GM15510 (cell line): ENCODE data around the gene BICD1.

Experiments
- POLR2A ChIP-seq: IDR thresholded peaks from 3 replicates; pipeline ENCODE4 v1.6.1; 2011; ENCODE audit warnings: borderline replicate concordance; ENCODE audit not compliant: insufficient read length; ENCODE audit errors: extremely low read depth

BICD1 gene

GRCh38 chr12:32223941-32224340 lies 117.3 kb downstream of the BICD1 start:
- no peak for TF ChIP-seq POLR2A

DNA sequence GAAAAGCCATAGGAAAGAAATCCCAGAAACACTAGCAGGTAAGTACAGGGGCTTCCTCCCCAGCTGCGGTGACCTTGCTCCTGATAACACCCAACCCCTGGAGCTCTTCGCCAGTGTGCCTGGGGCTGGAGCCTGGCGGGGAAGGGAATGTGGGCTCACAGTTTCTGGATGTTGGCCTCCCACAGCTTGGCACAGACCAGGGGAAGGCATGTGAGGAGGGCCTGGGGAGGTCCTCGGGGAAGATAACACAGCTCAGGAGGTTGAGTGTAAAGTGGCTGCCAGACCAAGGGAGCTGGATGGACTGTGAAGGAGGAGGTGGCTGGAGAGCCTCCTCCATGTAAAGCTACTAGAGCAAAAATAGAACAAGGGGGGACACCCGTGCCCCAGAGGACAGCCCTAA lies 120.1 kb downstream of the BICD1 start:
- TF ChIP-seq POLR2A = no peak

DNA sequence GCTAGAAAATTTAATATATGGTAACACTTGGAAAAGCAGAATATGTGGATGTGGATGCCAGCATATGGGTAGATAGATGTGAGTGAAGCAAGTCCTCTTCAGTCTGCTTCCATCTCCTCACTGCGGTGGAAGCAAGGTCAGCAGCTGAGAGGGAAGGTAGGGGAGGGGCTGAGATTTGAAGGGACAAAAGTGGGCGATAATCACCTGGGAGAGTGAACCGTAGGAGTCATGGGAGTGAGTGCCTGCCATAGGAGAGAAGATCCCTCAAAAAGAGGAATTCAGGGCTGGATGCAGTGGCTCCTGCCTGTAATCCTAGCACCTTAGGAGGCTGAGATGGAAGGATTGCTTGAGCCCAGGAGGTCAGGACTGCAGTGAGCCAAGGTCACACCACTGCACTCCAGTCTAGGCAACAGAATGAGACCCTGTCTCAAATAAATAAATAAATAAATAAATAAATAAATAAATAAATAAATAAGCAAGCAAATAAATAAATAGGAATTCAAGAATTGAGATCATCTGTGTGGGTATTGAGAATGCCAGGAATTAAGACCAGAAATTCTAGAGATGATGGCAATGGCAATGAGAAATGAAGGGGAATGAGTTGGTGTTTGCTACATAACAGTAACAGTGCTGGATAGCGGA lies 123.4 kb downstream of the BICD1 start:
- TF ChIP-seq POLR2A = no peak

- no peak for TF ChIP-seq POLR2A
Measured at GRCh38 chr12:32230613-32230993, 124.0 kb downstream of the BICD1 start.

DNA sequence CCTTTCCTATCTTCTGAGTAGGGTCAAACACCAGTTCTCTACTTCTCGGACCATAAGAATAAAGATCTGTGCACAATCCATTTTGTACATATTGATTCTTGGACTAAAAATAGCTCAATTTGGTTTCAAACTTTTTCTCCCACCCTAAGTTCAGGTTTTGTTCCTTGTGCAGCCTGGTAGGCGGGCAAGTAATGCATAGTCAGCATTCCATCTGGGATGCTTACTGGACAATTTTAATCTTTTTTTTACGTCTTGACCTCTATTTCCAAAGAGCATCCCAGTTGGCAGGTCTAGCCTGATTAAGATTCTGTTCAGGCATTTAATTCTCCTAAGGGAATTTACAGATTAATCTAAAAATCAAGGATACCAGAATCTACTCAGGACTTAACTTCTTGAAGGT lies 126.9 kb downstream of the BICD1 start:
- TF ChIP-seq POLR2A = no peak

GRCh38 chr12:32235251-32235650 lies 128.6 kb downstream of the BICD1 start:
- TF ChIP-seq POLR2A = no peak

DNA sequence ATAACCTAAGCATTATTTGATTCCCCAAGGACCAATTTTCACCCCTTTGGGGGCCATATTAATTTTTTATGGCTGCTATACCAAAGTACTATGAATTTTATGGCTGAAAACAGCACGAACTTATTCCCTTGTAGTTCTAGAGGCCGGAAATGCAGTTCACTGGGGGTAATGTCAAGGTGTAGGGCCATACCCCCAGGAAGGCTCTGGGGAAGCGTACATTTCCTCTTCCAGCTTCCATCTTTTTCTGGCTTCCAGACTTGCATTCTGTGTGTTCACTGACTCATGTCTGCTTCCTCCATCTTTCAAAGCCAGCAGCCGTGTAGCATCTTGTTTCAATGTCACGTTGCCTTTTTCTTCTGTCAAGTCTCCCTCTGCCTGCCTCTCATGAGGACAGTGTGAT lies 133.5 kb downstream of the BICD1 start:
- no peak for TF ChIP-seq POLR2A

- no peak for TF ChIP-seq POLR2A
Measured at GRCh38 chr12:32240831-32241230, 134.2 kb downstream of the BICD1 start.

- TF ChIP-seq POLR2A = no peak
Measured at GRCh38 chr12:32242641-32243040, 136.0 kb downstream of the BICD1 start.

- no peak for TF ChIP-seq POLR2A
Measured at GRCh38 chr12:32248441-32249140, 141.9 kb downstream of the BICD1 start.

DNA sequence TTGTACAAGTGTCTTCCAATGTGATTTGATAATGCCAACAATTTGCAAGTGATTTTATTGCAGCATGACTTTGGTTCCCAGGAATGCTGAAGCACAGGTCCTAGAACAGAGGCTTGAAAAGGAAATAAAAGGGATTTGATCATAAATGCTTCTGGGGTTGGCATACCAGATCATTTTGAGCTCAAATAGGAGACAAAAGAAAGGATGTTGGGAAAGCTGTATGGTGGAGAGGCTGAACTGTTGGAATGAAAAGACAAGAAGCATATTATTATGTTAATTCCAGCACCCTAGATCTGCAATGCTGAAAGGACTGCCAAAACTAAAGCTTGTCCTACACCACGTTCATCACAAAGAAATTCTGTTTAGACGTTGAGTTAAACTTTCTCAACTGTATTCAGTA lies 143.1 kb downstream of the BICD1 start:
- TF ChIP-seq POLR2A = no peak

GRCh38 chr12:32252199-32253073 lies 145.8 kb downstream of the BICD1 start:
- no peak for TF ChIP-seq POLR2A

DNA sequence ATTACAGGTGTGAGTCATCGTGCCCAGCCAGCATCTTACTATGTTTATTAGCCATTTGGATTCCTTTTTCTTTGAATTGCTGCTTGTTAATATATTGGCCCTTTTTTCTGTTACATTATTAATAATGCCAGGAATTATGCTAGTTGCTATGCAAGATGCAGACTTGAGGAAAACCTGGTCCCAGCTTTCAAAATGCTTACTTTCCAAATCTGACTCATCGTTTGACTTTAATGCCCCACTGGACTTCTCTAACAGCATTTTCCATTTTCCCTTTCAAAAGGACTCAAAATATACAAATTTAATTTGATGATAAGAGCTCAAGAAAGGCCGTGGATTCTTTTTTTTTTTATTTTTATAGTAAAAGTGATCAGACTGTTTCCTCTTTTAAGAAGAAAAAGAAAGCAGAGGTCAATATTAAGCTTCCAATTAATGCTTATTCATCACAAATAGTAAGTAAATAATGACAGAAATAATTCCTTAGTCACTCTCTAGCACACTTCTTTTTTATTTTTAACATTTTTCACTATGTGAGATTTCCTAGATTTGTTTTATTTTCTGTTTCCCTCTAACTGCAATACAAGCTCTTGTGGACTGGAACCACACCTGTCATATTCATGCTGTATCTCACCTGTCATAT lies 146.6 kb downstream of the BICD1 start:
- no peak for TF ChIP-seq POLR2A

DNA sequence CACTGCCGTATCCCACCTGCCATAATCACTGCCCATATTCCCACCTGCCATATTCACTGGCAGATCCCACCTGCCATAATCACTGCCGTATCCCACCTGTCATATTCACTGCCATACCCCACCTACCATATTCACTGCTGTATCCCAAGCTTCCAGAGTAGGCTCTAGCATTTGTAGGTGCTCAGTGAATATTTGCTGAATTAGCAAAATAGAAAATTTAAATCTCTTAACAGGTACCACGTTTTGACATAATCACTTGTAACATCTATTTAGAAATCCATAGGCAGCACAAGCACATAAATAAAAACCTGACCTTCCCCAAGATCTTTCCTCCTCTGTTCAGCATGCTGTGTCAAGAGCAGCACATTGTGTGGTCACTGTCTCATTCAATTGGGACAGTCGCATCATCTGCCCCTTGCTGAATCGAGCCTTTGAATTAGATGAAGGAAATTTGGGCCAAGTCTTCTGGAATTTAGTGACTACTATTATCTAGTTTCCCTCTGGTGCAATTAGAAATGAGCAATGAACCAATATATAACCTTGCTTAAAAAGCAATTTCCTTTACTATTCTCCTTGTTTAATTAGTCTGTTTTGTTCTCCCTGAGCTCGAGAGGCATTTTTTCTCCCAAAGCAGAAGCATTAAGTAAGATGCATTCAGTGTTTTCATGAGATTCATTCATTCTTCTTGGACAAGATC lies 147.8 kb downstream of the BICD1 start:
- no peak for TF ChIP-seq POLR2A

DNA sequence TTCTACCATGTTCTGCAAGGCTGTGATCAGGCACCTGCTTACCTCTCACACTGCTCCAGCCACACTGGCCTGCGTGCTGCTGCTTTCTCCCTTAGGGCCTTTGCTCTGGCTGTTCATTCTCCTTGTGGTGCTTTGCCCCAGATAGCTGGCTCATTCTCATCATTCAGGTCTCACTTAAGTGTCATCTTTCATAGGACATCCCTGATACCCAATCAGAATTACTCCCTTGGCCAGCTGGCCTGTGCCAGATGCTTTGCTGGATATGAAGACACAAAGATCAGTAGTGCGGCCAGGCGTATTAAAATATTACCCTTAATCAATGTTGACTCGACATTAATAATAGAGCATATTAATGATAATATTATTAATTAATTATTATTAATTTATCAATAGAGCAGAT lies 148.9 kb downstream of the BICD1 start:
- TF ChIP-seq POLR2A = no peak

DNA sequence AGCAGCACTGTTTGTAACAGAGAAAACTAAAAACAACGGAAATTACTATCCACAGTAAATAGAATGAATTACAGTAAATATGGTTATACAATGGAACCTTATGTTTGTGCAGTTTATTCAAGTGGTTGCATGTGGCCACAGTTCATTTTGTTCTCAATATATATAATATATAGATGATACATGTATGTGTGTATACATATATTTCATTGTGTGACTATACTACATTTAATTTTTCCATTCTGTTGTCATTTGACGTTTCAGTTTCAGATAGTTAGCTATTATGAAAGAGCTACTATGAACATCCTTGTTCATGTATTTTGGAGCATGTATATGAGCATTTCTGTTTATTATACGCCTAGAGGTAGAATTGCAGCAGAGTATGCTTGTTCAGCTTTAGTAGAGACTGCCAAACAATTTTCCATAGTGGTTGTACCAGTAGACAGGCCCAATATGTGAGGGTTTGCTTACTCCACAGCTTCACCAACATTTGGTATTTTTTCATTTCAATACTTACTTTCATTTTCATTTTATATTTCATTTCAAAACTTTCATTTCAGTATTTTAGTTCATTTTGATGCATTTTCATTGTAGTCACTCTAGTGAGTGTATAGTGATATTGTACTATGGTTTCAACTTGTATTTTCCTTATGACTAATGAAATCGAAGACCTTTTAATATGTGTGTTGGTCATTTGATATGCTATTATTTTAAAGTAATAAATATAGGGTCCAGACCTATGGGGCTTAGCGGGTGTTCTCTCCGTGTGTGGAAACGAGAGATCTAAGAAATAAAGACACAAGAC lies 151.2 kb downstream of the BICD1 start:
- TF ChIP-seq POLR2A = no peak
